Kasumi-1 (cell line): ENCODE results near the gene HEXIM2.
"Not testable (repeated sequence)": the region's sequence is repeated elsewhere in the genome, so short reads cannot be mapped to it uniquely, and the experiment has no call there.

Experiments
- DNase-seq, 2 experiments: peaks; one replicate each; lab custom pipeline; 2025; lab: John Stamatoyannopoulos, UW

HEXIM2 gene

GRCh38 chr17:45161288-45162024 is at the start of gene HEXIM2:
Gene HEXIM2, plus strand, starts transcription at chr17:45161875. Its CDS starts 919 bp downstream, at chr17:45162794.
- peak; percentile 99 for DNase-seq

GRCh38 chr17:45112559-45113423 is 48.9 kb upstream of the HEXIM2 start:
- no peak for DNase-seq

- DNase-seq: no peak
These were observed 48.3 kb upstream of the HEXIM2 start for GRCh38 chr17:45113424-45113754.

GRCh38 chr17:45114117-45114932 is 47.4 kb upstream of the HEXIM2 start:
- DNase-seq: no peak

- DNase-seq: no peak
These were observed 46.6 kb upstream of the HEXIM2 start for GRCh38 chr17:45115015-45115625.

GRCh38 chr17:45115871-45116270 is 45.8 kb upstream of the HEXIM2 start:
- DNase-seq: no peak

GRCh38 chr17:45116434-45117016 is 45.1 kb upstream of the HEXIM2 start:
- DNase-seq: no peak

GRCh38 chr17:45117334-45117733 is 44.3 kb upstream of the HEXIM2 start:
- DNase-seq: no peak

GRCh38 chr17:45117848-45118646 is 43.6 kb upstream of the HEXIM2 start:
- no peak for DNase-seq

GRCh38 chr17:45118691-45119090 is 43.0 kb upstream of the HEXIM2 start:
- no peak for DNase-seq

- no peak for DNase-seq
These were observed 41.7 kb upstream of the HEXIM2 start for GRCh38 chr17:45119964-45120363.

GRCh38 chr17:45120558-45120957 is 41.1 kb upstream of the HEXIM2 start:
- DNase-seq: no peak

GRCh38 chr17:45121055-45121454 is 40.6 kb upstream of the HEXIM2 start:
- DNase-seq: no peak

GRCh38 chr17:45123076-45123770 is 38.5 kb upstream of the HEXIM2 start:
- DNase-seq: no peak

- peak; percentile 55 to 75 for DNase-seq
These were observed 37.5 kb upstream of the HEXIM2 start for GRCh38 chr17:45123930-45124796.

- not testable (repeated sequence) for DNase-seq
These were observed 36.9 kb upstream of the HEXIM2 start for GRCh38 chr17:45124797-45125122.

GRCh38 chr17:45125509-45125908 is 36.2 kb upstream of the HEXIM2 start:
- DNase-seq: no peak

GRCh38 chr17:45127207-45127547 is 34.5 kb upstream of the HEXIM2 start:
- no peak for DNase-seq

GRCh38 chr17:45127548-45128300 is 34.0 kb upstream of the HEXIM2 start:
- DNase-seq: no peak
